Mammary epithelial cell (primary cell): ENCODE measurements around the gene HCLS1.

Source experiments
- CTCF ChIP-seq, 2 donors: IDR thresholded peaks in 1 of 2; conservative IDR thresholded peaks in 1 of 2; 2 replicates each; pipeline ENCODE4 v1.5.1; 2011 to 2012; ENCODE audit warnings: inconsistent platforms in 2 of 2, low read length in 2 of 2, mild to moderate bottlenecking in 2 of 2, control low read depth in 1 of 2, low read depth in 1 of 2; ENCODE audit not compliant: insufficient read depth in 1 of 2; ENCODE audit errors: extremely low read depth in 1 of 2
- EZH2 ChIP-seq: IDR thresholded peaks from 2 replicates; pipeline ENCODE4 v1.6.1; 2012; ENCODE audit warnings: low read length, inconsistent platforms, borderline replicate concordance

GRCh38 chr3:121705541-121705940, 44.8 kb upstream of the HCLS1 start:
- TF ChIP-seq EZH2 (no peak), CTCF (conservative IDR thresholded peaks at IDR 0.05 in 1 of 2, IDR thresholded peaks at IDR 0.05 in 1 of 2; ENCODE audit: extremely low read depth in 1 of 2, insufficient read depth in 1 of 2, low read depth in 1 of 2, low read length in 2 of 2) (no peak)
